GM23248 (cell line): ENCODE results near the gene SNRPD2. TPM values are rescaled to one million over a fixed set of nuclear protein-coding genes. Genes with fewer than 3 reads are reported as not detected.

ENCODE experiments used
- DNase-seq: peaks from one replicate; pipeline ENCODE4 v3.0.0-alpha.2; 2015
- H2AFZ ChIP-seq: fragments of 200-600 bp; sonication (generic); 2 replicates; pipeline ENCODE4 v1.6.1; 2016; ENCODE audit warnings: antibody characterized with exemption
- H3F3A ChIP-seq: fragments of 200-600 bp; sonication (generic); 2 replicates; pipeline ENCODE4 v1.6.1; 2016; ENCODE audit warnings: mild to moderate bottlenecking, antibody characterized with exemption, mixed run types; ENCODE audit not compliant: insufficient read depth
- H3K27ac ChIP-seq: fragments of 200-600 bp; sonication (generic); 2 replicates; pipeline ENCODE4 v1.5.1; 2016; ENCODE audit warnings: mild to moderate bottlenecking
- H3K27me3 ChIP-seq: fragments of 200-600 bp; sonication (generic); replicated peaks from 2 replicates; pipeline ENCODE4 v1.6.1; 2016; ENCODE audit warnings: mild to moderate bottlenecking; ENCODE audit not compliant: insufficient read depth
- H3K36me3 ChIP-seq: fragments of 200-600 bp; sonication (generic); 2 replicates; pipeline ENCODE4 v1.6.1; 2016; ENCODE audit warnings: low read depth, mild to moderate bottlenecking
- H3K4me1 ChIP-seq: fragments of 200-600 bp; sonication (generic); 2 replicates; pipeline ENCODE4 v1.6.1; 2016; ENCODE audit warnings: mild to moderate bottlenecking; ENCODE audit not compliant: insufficient read depth
- H3K4me2 ChIP-seq: fragments of 200-600 bp; sonication (generic); one replicate; pipeline ENCODE4 v1.6.1; 2016; ENCODE audit warnings: mild to moderate bottlenecking; ENCODE audit not compliant: unreplicated experiment
- H3K4me3 ChIP-seq: fragments of 200-600 bp; sonication (generic); 2 replicates; pipeline ENCODE4 v1.5.1; 2016; ENCODE audit warnings: mild to moderate bottlenecking
- H3K79me2 ChIP-seq: fragments of 200-600 bp; sonication (generic); 2 replicates; pipeline ENCODE4 v1.6.1; 2016; ENCODE audit warnings: mild to moderate bottlenecking; ENCODE audit not compliant: insufficient read depth
- H3K9ac ChIP-seq: fragments of 200-600 bp; sonication (generic); 2 replicates; pipeline ENCODE4 v1.6.1; 2016; ENCODE audit warnings: mild to moderate bottlenecking
- H3K9me2 ChIP-seq: fragments of 200-600 bp; sonication (generic); 2 replicates; pipeline ENCODE4 v1.6.1; 2016; ENCODE audit warnings: mixed run types, mild to moderate bottlenecking, moderate library complexity; ENCODE audit not compliant: insufficient read depth
- H3K9me3 ChIP-seq: fragments of 200-600 bp; sonication (generic); one replicate; pipeline ENCODE4 v1.6.1; 2017; ENCODE audit warnings: low read depth
- H4K20me1 ChIP-seq: fragments of 200-600 bp; sonication (generic); 2 replicates; pipeline ENCODE4 v1.6.0; 2016; ENCODE audit not compliant: insufficient read depth
- EZH2 ChIP-seq: fragments of 200-600 bp; sonication (generic); IDR thresholded peaks from 2 replicates; pipeline ENCODE4 v1.6.1; 2018; ENCODE audit warnings: antibody characterized with exemption, mild to moderate bottlenecking; ENCODE audit not compliant: insufficient read depth, poor library complexity, severe bottlenecking
- EZH2phosphoT487 ChIP-seq: fragments of 200-600 bp; sonication (generic); IDR thresholded peaks from 2 replicates; pipeline ENCODE4 v1.6.1; 2018; ENCODE audit warnings: antibody characterized with exemption, moderate library complexity, mild to moderate bottlenecking, low read depth; ENCODE audit not compliant: insufficient read depth
- WGBS, 2 experiments: methylation state at CpG; one replicate each; pipeline ENCODE4 v1.1.6; 2015 to 2017; ENCODE audit warnings: low lambda C conversion rate in 2 of 2, low coverage in 1 of 2; ENCODE audit errors: missing lambda C conversion rate in 2 of 2; 5-methylcytosine and 5-hydroxymethylcytosine counted together
- in situ Hi-C: fragments of 300-500 bp; cut with MboI; formaldehyde crosslinking; loops from 2 replicates; pipeline ENCODE4 v1.15.0; 2020
- polyA plus RNA-seq: library from polyadenylated mRNA; unstranded; fragments of >200 nt; fragmentation: Nextera tagmentation; extraction: Ambion mirVana; gene quantifications from 2 replicates; pipeline ENCODE4 v1.2.1, GENCODE V29; 2016
- total RNA-seq: library from RNA; depleted of rRNA; stranded (reverse); fragments of >200 nt; shearing (Covaris generic); gene quantifications from 2 replicates; pipeline ENCODE4 v1.2.3, GENCODE V29; 2014

SNRPD2 gene
- total and polyA plus RNA-seq, 2 experiments from 2014 or later = 129 to 544 TPM

DNA sequence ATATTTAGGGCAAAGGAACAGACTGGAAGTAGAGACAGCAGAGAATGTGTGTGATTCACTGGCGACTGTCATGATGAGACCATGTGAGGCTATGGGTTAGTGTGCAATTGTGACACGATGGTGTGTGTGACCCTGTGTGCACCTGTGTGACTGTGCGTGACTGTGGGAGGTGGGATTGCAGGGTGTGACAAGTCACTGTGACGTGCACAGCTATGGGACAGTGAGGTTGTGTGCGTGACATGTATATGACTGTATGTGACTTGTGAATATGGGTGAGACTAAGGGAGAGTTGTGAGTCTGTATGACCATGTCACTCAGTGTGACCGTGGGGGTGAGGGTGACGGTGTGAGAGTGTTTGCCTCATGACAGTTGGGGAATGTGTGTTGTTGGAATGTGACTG is 27.2 kb downstream of the SNRPD2 start:
- H3K4me2 ChIP-seq = no peak overlapping the region
- TF ChIP-seq EZH2 (no peak), EZH2phosphoT487 (no peak)
- no peak for DNase-seq

DNA sequence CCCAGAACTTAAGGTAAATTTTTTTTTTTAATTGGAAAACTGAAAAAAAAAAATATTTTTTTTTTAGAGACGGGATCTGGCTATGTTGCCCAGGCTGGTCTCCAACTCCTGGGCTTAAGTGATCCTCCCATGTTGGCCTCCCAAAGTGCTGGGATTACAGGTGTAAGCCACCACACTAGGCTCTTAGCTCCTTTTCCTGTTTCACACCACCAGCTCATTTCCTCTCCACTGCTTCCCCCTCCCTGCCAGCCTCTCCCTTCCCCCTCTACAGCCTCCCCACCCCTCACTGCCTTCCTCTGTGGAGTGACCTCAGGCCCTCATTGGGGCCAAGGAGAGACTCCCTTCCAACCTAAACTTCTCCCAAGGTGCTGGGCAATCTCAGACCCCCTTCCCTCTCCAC is 28.0 kb downstream of the SNRPD2 start:
- no peaks in the 10 kb centered on the region for H4K20me1 ChIP-seq
- no peaks in the 10 kb centered on the region for H3K79me2 ChIP-seq
- TF ChIP-seq EZH2phosphoT487 (no peak), EZH2 (no peak)
- no peaks in the 10 kb centered on the region for H3K36me3 ChIP-seq
- in situ Hi-C loops = no loop called here
- no peaks in the 10 kb centered on the region for H3F3A ChIP-seq
- no peak for DNase-seq
- H3K4me2 ChIP-seq = no peak overlapping the region
- no peak overlapping the region for H2AFZ ChIP-seq
- 92 to 100% methylated on average over 1 of the region's 1 CpG for WGBS, 2 experiments
- no peaks in the 10 kb centered on the region for H3K9me3 ChIP-seq
- H3K4me3 ChIP-seq = no peak overlapping the region
- no peak overlapping the region for H3K27ac ChIP-seq
- no peak overlapping the region for H3K9ac ChIP-seq
- H3K9me2 ChIP-seq = no peaks in the 10 kb centered on the region
- H3K27me3 ChIP-seq = no peaks in the 10 kb centered on the region; the same call in 1 of the 2 replicates
- peaks cover 4% of the 10 kb centered on the region for H3K4me1 ChIP-seq

More for the DNA sequence above, 27.2 kb downstream of the SNRPD2 start:
- Histone ChIP-seq H3K4me3 (no peak overlapping the region), H3K27ac (no peak overlapping the region), H3K27me3 (no peaks in the 10 kb centered on the region; the same call in 1 of the 2 replicates), H3K9me3 (no peaks in the 10 kb centered on the region), H3K9me2 (no peaks in the 10 kb centered on the region), H2AFZ (no peak overlapping the region), H3K36me3 (no peaks in the 10 kb centered on the region), H3K9ac (no peak overlapping the region), H3K4me1 (peaks cover 9% of the 10 kb centered on the region), H3F3A (no peaks in the 10 kb centered on the region), H4K20me1 (no peaks in the 10 kb centered on the region), H3K79me2 (no peaks in the 10 kb centered on the region)
- in situ Hi-C loops = no loop called here
- 22 to 24% methylated on average over 7 of the region's 7 CpGs for WGBS, 2 experiments

DNA sequence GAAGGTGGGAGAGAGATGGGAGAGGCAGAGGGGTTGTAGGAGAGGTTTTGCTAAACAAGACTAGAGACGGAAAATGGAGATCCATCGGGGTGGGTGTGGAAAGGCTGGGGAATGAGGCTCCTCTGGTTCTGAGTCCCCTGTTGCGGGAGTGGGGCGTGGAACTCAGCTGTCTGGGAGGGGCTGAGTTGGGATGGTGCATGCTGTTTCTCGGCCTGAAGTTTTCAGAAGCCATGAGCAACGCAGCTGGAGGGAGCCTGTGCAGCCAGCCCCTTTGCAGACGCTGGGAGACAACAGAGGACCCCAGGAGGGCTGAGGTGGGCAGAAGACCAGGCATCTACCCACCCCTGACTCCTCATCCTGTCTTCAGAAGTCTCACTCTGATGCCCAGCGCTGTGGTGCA is 31.1 kb downstream of the SNRPD2 start:
- in situ Hi-C loops = no loop called here
- no peak for DNase-seq
- Histone ChIP-seq H4K20me1 (no peaks in the 10 kb centered on the region), H3K79me2 (no peaks in the 10 kb centered on the region), H3K9ac (no peak overlapping the region), H3K4me1 (no peaks in the 10 kb centered on the region), H3K9me2 (no peaks in the 10 kb centered on the region), H2AFZ (no peak overlapping the region), H3K4me3 (no peak overlapping the region), H3K27me3 (no peaks in the 10 kb centered on the region; the same call in 1 of the 2 replicates), H3K9me3 (no peaks in the 10 kb centered on the region), H3K4me2 (no peak overlapping the region), H3K36me3 (no peaks in the 10 kb centered on the region), H3K27ac (no peak overlapping the region), H3F3A (no peaks in the 10 kb centered on the region)
- TF ChIP-seq EZH2phosphoT487 (no peak), EZH2 (no peak)
- WGBS, 2 experiments = 10 to 25% methylated on average over 7 to 8 of the region's 8 CpGs

DNA sequence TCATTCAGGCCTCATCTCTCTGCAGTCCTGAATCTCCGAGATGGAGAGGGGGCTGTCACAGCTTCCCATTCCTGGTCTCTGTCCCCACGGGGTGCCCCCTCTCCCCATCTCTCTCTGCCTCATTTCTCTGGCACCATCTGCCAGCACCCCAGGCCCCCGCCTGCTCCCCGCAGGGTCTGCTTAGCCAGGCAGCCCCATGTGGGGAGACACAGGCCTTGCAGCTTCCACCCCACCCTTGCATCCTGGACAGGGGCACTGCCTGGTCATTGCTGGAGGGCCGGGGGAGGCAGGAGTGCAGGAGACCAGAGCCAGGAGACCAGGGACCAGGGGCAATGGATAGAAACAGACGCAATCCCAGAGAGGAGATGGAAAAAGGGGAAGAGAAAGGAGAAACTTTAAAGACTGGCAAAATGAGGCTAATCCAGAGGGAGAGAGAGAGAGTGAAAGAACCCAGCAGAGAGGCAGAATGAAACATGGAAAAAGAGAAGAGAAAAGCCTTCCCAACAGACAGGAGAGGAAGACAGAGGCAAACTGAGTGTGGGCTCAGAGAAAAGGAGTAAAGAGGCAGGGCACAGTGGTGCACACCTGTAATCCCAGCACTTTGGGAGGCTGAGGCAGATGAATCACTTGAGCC is 32.5 kb downstream of the SNRPD2 start:
- TF ChIP-seq EZH2 (no peak), EZH2phosphoT487 (no peak)
- Histone ChIP-seq H3K9me2 (no peaks in the 10 kb centered on the region), H3K79me2 (no peaks in the 10 kb centered on the region), H3K27ac (no peak overlapping the region), H3K4me1 (no peaks in the 10 kb centered on the region), H4K20me1 (no peaks in the 10 kb centered on the region), H3K27me3 (no peaks in the 10 kb centered on the region; the same call in 1 of the 2 replicates), H3K9me3 (no peaks in the 10 kb centered on the region), H3K4me2 (no peak overlapping the region), H3K36me3 (no peaks in the 10 kb centered on the region), H3K4me3 (no peak overlapping the region), H3K9ac (no peak overlapping the region), H3F3A (no peaks in the 10 kb centered on the region), H2AFZ (no peak overlapping the region)
- 52 to 58% methylated on average over 4 to 6 of the region's 6 CpGs for WGBS, 2 experiments
- in situ Hi-C loops = no loop called here
- no peak for DNase-seq
